HK-2 (cell line): ENCODE results near the gene HK2.

ENCODE experiments used
- DNase-seq: peaks from one replicate; pipeline ENCODE4 v3.0.0-alpha.2; 2018; ENCODE audit not compliant: unreplicated experiment

The HK2 gene

DNA sequence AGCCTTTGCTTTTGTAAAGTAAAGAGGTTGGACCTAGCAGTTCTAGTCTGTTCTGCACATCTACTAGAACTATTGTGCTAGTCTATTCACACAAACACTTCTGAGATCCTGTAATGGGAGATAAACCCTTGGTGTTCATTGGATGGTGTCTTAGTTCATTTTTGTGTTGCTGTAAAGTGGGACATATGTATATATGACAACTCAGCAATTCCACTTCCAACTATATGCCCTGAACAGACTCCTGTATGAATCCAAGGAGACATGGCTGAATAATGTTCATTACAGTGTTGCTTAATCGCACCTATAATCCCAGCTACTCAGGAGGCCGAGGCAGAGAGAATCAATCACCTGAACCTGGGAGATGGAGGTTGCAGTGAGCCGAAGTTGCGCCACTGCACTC, 23.3 kb downstream of the HK2 start:
- DNase-seq = no peak

GRCh38 chr2:74857725-74858124, 23.8 kb downstream of the HK2 start:
- no peak for DNase-seq

GRCh38 chr2:74858281-74858680, 24.4 kb downstream of the HK2 start:
- no peak for DNase-seq

DNA sequence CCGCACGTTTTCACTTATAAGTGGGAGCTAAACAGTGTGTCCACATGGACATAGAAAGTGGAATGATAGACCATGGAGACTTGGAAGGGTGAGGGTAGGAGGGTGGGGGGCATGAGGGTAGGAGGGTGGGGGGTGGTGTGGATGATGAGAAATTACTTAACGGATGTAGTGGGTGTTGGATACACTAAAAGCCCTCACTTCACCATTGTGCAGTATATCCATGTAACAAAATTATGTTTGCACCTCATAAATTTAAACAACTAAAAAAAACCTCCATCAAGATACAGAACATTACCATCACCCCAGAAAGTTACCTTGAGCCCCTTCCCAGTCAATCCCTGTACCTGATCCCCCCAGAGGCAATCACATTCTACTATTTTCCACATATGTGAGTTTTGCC, 26.2 kb downstream of the HK2 start:
- DNase-seq = no peak

- DNase-seq = no peak
Observed at GRCh38 chr2:74860521-74860920, 26.6 kb downstream of the HK2 start.

DNA sequence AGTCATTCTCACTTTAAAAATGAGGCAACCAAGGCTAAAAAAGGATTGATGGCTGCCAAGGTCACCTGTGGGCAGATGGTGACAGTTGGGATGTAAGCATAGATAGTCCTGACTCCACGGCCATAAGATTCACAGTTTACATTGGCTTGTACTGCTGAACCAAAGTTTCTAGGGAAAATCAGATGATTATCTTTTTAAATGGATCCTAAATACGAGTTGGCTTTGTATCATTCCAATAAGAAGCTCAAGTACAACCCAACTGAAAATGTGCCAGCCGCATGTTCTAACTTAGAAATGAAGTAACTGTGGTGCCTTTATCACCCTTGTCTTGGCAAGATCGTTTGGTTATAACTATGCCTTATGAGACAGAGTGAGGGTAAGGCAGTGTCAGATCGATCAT, 27.6 kb downstream of the HK2 start:
- DNase-seq = no peak

- no peak for DNase-seq
Observed at GRCh38 chr2:74862020-74862964, 28.4 kb downstream of the HK2 start.

DNA sequence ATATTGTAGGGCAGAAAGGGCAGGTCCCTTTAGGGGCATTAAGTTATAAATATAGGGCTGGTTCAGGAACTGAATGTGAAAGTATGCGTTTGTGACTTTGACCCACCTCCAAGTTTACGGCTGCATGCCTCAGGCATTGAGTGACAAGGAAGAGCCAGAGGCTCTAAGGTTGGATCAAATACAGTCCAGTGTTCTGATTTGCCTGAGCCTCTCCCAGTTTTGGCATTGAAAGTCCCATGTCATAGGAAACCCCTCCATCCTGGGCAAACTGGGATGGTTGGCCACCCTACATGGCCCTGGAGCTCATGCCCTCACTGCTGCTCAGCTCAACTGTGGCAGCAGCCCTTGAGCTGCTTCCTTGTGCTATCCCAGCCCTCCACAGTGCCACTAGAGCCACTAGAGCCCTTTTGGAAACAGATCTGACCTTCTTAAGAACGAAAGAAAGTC, 29.9 kb downstream of the HK2 start:
- DNase-seq = no peak

DNA sequence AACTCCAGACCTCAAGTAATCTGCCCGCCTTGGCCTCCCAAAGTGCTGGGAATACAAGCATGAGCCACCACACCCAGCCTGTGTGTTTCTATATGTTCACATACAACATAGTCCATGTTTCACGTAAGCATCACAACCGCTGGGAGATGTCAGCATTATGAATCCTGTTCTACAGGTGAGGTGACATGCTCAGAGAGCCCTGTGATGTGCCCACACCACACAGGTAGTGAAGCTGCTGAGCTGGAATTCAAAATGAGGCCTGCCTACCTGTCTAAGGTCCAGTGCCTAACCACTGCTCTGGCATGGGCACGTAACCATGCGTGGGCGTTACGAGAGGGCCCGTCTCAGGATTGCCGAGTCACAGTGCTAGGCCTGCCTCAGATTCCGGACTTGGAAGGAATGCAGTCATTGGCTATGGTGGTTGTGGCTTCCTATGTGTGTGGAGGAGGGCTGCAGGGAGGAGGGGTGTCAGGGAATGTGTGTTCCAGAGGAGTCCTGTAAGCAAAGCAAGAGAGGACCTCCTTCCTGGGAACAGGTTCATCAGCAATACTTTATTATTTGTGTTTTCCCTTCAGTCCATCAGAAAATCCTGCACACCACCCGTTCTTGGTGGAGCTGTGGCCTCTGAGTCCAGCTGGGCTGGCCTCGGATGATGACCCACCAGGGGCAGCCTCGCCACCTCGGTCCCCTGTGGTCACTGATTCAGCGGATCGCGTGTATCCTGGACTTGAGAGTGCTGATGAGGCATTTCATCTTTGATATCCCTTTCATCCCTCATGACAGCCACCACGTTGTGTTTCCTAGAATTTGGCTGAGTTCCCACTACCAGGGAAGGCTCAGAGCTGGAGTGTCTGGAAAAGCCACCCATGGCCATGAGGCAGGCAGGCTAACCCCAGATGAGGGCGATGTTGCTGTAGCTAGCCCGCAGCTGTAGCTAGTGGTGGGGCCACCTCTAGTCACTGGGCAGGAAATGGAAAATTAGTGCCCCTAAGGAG, 31.1 kb downstream of the HK2 start:
- peak; percentile 85 for DNase-seq

GRCh38 chr2:74865770-74866674, 32.1 kb downstream of the HK2 start:
- DNase-seq = peak; percentile 67

DNA sequence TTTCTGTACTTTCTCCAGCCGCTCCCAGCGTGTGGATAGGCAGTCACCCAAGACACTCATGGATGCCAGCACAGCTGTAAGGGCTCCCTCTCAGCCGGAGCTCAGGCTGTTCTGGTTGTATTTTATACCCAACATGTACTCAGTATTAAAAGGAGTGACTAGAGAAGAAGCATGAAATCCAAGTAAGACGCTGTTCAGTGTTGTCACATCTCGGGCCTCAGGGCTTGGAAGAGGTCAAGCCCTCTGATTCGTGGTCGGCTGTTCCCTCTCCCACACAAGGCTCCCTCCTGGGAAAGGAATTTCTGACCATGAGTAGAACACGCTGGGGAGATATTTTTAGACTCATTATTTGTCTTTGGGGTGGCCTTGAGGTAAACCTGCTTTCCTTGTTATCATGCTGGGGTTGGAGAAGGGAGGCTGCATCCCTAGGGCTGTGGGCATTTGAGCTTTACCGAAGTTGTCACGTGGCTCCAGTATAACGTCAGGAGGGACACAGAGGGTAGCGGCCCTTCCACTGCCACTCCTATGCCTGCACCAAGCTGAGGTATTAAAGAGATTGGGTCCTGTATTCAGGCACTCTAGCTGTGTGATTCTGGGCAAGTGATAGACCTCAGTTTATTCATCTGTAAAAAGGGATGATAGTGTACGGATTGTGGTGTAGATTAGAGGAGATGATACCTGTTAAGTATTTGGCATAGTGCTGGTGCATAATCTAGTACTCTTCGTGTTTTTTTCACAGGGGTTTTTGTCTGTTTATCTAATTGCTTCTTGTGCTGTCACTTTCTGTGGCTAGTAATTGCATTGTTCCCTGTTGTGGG, 34.1 kb downstream of the HK2 start:
- peak; percentile 29 for DNase-seq

- no peak for DNase-seq
Observed at GRCh38 chr2:74869517-74869916, 35.6 kb downstream of the HK2 start.

DNA sequence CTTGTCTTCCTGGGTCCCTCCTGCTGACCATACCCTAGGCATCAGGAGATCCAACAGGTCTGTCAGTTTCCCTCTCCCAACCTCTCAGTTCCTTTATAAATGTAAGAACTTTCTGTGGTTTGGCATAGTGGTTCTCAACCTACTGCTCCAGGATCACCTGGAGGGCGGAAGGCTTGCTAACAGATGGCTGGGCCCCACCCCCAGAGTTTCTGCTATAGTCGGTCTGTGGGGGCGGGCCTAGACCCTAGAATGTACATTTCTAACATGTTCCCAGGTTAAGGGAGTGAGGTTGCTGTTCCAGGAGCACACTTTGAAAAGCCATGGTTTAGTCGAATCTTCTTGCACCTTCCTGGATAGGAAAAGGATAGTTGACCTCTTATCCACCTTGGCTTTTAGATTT, 37.0 kb downstream of the HK2 start:
- DNase-seq = no peak

GRCh38 chr2:74871414-74871813, 37.5 kb downstream of the HK2 start:
- no peak for DNase-seq

DNA sequence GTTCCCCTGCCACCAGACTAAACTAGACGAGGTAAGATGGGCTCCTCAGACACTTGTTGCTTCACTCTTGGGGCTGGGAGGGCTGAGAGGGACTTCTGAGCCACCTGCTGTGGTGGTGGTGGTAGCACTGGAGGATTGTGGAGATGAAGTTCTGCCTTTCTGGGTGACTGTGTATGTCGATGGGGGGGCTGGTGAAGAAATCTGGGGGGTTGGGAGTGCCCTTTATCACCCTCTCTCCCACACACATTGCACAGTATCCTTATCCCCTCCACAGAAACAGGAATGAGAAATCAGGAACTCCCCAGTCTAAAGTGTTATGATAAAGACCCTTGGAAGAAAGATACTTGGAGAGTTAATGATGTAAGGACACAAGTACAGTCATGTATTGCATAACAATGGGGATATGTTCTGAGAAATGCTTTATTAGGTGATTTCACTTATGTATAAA, 38.5 kb downstream of the HK2 start:
- no peak for DNase-seq

GRCh38 chr2:74873012-74873665, 39.2 kb downstream of the HK2 start:
- DNase-seq = no peak

DNA sequence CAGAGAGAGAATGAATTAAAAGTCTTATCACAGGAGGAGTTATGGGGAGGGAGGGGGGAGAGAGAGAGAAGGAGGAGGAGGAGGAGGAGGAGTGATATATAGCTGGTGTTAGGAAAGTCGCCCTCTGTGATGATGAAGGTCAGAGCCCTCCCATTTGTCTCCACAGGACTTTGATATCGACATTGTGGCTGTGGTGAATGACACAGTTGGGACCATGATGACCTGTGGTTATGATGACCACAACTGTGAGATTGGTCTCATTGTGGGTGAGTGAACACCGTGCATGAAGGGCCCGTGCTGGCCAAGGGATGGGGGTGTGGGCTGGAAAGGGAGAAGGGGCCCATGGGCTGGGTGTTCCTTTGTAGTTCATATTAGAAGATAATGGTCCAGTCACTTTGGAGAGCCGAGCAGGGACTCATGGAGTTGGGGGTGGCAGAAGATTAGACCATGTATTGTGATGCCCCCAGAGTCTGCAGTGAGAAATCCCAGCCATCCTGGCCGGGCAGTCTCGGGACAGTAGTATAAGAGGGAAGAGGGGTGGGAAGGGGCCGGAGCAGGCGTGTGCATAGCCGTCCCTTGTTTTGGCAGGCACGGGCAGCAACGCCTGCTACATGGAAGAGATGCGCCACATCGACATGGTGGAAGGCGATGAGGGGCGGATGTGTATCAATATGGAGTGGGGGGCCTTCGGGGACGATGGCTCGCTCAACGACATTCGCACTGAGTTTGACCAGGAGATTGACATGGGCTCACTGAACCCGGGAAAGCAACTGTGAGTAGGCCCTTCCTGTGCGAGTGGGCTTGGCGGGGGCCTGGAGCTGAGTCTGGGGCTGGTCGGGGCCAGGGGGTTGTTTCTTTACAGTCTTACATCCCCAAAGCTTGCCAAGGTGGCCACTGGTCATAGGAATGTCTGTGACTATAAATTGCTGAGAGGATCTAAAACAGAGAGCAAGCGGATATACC, 40.0 kb downstream of the HK2 start:
- no peak for DNase-seq

DNA sequence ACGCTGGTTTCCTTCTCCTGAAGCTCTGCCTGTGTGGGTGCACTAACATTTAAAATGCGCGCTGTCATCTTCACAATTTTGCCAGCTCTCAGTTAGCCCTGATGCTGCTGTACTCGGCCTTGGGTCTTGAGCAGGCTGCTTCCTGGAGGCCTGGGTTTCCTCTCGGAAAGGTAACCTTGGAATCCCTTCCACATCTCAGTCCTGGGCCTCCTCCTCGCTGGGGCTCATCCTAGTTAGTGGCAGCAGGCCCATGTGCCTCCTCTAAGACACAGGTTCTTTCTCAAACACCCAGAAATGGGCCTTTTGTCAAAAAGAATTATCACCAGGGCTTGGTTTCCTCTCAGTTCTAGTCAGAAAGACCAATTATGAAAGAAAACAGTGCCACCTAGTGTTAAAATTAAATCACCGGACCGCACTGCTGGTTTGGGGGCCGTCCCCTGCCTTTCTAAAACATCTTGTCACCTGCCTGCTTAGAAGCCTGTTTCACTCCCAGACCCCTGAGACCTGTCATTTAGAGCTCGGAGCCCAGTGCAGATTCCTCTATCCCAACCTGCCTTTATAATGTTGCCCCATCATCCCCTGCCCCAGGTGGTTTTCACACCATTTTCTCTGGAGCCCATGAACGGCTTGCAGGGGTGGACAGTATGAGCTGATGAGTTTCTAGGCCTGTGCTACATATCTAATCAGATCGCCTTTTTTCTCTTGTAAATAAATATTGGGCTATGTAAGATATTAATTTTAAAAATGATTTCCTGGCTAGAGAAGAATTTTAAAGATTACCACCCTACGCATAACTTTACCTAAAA, 42.4 kb downstream of the HK2 start:
- peak; percentile 30 for DNase-seq
